ENCODE measurements around the gene DACT2. TPM values are rescaled to one million over a fixed set of nuclear protein-coding genes. Genes with fewer than 3 reads are reported as not detected.

DACT2 gene
- total and polyA plus RNA-seq, 9 of the 15 experiments (the other 6 are each of a cell fraction or from before 2014, with no cell fraction given): not detected

GRCh38 chr6:168269455-168270243 lies 49.9 kb downstream of the DACT2 start (continued):
- TF ChIP-seq REST (IDR thresholded peaks at IDR 0.05; ENCODE audit: borderline replicate concordance): no peak
- no peak for TF ChIP-seq REST (CRISPR knock-in tag; IDR thresholded peaks at IDR 0.05; ENCODE audit: low read depth)
